Cardiac muscle cell (in vitro differentiated cells and primary cell): ENCODE measurements around the gene DNAJB6. TPM values are rescaled to one million over a fixed set of nuclear protein-coding genes. Genes with fewer than 3 reads are reported as not detected.

ENCODE experiments used
- DNase-seq, 2 donors: peaks; one replicate each; pipeline versions ENCODE4 v3.0.0 to v3.0.0-alpha.2; 2010 to 2017; ENCODE audit warnings: low read depth in 1 of 2, low spot score in 1 of 2
- H3K27ac ChIP-seq: fragments of 200-600 bp; sonication (generic); 2 replicates; pipeline ENCODE4 v1.5.1; 2016
- H3K27me3 ChIP-seq: fragments of 200-600 bp; sonication (generic); 2 replicates; pipeline ENCODE4 v1.6.0; 2016; ENCODE audit warnings: control low read depth
- H3K36me3 ChIP-seq: fragments of 200-600 bp; sonication (generic); 2 replicates; pipeline ENCODE4 v1.5.1; 2016; ENCODE audit warnings: control low read depth
- H3K4me1 ChIP-seq: fragments of 200-600 bp; sonication (generic); 2 replicates; pipeline ENCODE4 v1.8.1; 2017; ENCODE audit warnings: low read depth, mild to moderate bottlenecking, mixed run types
- H3K4me3 ChIP-seq: fragments of 200-600 bp; sonication (generic); 2 replicates; pipeline ENCODE4 v1.5.1; 2016; ENCODE audit warnings: mild to moderate bottlenecking
- H3K9me3 ChIP-seq: fragments of 200-600 bp; sonication (generic); 2 replicates; pipeline ENCODE4 v1.5.1; 2017; ENCODE audit warnings: low read depth, mild to moderate bottlenecking, control low read depth
- CTCF ChIP-seq: IDR thresholded peaks from 2 replicates; pipeline ENCODE4 v1.5.1; 2012; ENCODE audit warnings: low read depth, mild to moderate bottlenecking, low read length
- polyA plus RNA-seq: library from polyadenylated mRNA; unstranded; fragments of >200 nt; fragmentation: Nextera tagmentation; extraction: Ambion mirVana; gene quantifications from 2 replicates; pipeline ENCODE4 v1.2.1, GENCODE V29; 2016
- total RNA-seq: library from RNA; depleted of rRNA; stranded (reverse); fragments of >200 nt; gene quantifications from 2 replicates; pipeline ENCODE4 v1.2.3, GENCODE V29; 2016

Gene DNAJB6
- total RNA-seq: 110 and 117 TPM in 2 replicates
- 122 and 137 TPM in 2 replicates for polyA plus RNA-seq

DNA sequence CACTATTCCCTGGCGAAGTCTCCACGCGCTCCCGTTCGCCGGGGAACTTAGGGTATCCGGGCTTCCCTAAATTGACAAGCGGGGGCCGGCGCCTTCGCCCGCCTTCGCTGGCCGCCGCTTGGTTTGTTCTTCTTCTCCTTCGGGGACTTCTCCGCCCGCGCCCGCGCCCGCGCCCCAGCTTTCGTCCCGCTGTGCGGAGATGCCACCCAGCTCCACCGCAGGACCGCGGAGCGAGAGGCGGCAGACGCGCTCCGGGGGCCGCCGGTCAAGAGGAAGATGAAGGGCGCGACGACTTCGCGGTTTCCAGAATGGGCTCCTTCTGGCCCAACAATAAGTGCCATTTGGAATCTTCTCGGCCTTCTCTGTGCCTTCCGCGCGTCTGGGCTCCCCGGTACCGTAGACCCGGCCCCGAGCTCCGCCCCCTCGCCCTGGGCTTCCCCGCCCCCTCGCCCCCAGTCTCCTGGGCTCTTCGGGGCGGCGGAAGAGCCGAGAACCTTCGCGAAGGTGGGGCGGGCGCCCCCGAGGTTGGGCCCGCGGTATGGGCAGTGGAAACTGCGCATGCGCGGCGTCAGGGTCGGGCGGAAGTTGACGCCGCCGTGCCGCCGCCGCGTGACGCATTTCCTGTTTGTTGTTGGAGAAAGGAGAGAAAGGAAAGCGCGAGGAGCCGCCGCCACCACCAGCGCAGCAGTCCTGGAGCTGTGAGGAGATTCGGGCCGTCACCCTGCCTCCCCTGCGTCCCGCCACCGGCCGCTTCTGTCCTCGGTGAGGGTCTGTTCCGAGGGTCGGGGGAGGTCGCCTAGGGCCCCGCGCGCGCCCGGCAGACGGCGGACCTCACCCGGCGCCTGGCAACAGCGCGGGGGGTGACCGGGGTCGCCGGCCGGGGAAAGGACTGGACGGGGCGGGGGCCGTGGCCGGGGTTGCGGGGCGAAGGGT lies at the start of gene DNAJB6:
TSS of gene DNAJB6 (plus strand) at position 622 of the 933 bp plus-strand sequence. CDS start 21,569 bp downstream, outside the sequence.
- peaks cover 8% of the 10 kb centered on the region for H3K4me1 ChIP-seq
- DNase-seq: peak; percentile 96
- H3K36me3 ChIP-seq: no peaks in the 10 kb centered on the region
- no peaks in the 10 kb centered on the region for H3K9me3 ChIP-seq
- H3K27ac ChIP-seq: peak within 1 kb of the TSS; percentile 99
- H3K27me3 ChIP-seq: no peaks in the 10 kb centered on the region
- H3K4me3 ChIP-seq: peak within 1 kb of the TSS; percentile 88
- no peak for TF ChIP-seq CTCF

GRCh38 chr7:157291404-157292080 lies 45.3 kb upstream of the DNAJB6 start:
- no peak for TF ChIP-seq CTCF
- Histone ChIP-seq H3K27ac (no peak overlapping the region), H3K4me1 (no peaks in the 10 kb centered on the region), H3K36me3 (no peaks in the 10 kb centered on the region), H3K4me3 (no peak overlapping the region), H3K9me3 (no peaks in the 10 kb centered on the region), H3K27me3 (no peaks in the 10 kb centered on the region)
- no peak for DNase-seq

GRCh38 chr7:157292258-157292657 lies 44.5 kb upstream of the DNAJB6 start:
- no peaks in the 10 kb centered on the region for H3K36me3 ChIP-seq
- H3K27ac ChIP-seq: no peak overlapping the region
- no peaks in the 10 kb centered on the region for H3K9me3 ChIP-seq
- H3K4me3 ChIP-seq: no peak overlapping the region
- DNase-seq: no peak
- no peaks in the 10 kb centered on the region for H3K27me3 ChIP-seq
- no peak for TF ChIP-seq CTCF
- no peaks in the 10 kb centered on the region for H3K4me1 ChIP-seq

DNA sequence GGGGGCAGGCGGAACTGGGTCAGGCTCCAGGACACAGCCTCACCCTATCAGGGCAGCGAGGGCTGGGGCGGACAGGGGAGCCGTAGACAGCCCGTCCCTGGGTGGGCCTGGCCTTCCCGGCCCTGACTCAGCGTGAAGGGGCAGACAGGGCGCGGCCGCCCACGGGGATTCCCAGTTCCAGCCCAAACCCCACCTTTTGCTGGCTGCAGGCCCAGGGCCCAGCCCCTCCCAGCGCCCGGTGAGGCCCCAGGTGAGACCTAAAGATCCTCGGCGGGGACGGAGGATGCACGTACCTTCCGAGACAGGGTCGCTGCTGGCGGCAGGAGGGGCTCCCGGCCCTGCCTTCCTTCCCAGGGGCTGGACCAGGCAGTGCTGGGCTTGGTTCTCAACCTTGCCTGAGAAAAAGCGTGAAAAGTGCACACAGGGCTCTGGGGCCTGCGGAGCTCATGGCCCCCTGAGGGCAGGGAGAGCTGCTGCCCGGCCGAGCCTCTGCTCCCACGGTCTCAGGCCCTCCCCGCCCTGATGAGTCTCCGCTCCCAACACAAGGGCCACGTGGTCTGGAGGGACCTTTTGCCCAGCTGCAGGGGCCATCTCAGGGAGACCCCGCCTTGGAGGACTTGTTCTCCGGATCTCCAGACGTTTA lies 43.9 kb upstream of the DNAJB6 start:
- Histone ChIP-seq H3K27me3 (no peaks in the 10 kb centered on the region), H3K36me3 (no peaks in the 10 kb centered on the region), H3K4me3 (no peak overlapping the region), H3K4me1 (no peaks in the 10 kb centered on the region), H3K9me3 (no peaks in the 10 kb centered on the region), H3K27ac (no peak overlapping the region)
- no peak for TF ChIP-seq CTCF
- no peak for DNase-seq

GRCh38 chr7:157293413-157293788 lies 43.4 kb upstream of the DNAJB6 start:
- no peak for TF ChIP-seq CTCF
- no peak for DNase-seq
- Histone ChIP-seq H3K27ac (no peak overlapping the region), H3K27me3 (no peaks in the 10 kb centered on the region), H3K36me3 (no peaks in the 10 kb centered on the region), H3K4me3 (no peak overlapping the region), H3K9me3 (no peaks in the 10 kb centered on the region), H3K4me1 (no peaks in the 10 kb centered on the region)
